Kidney epithelial cell (primary cell): Measurements from ENCODE around the gene KCNK15. TPM values are rescaled to one million over a fixed set of nuclear protein-coding genes. Genes with fewer than 3 reads are reported as not detected.

Experiments
- DNase-seq: peaks from one replicate; pipeline ENCODE4 v3.0.0-alpha.2; 2010; ENCODE audit warnings: low read depth
- H3K27me3 ChIP-seq: 2 replicates; pipeline ENCODE4 v1.6.0; 2011; ENCODE audit warnings: low read length; ENCODE audit not compliant: control insufficient read depth, insufficient read depth
- H3K36me3 ChIP-seq: 2 replicates; pipeline ENCODE4 v1.5.1; 2011; ENCODE audit warnings: low read length; ENCODE audit not compliant: control insufficient read depth, insufficient read depth
- H3K4me3 ChIP-seq: 2 replicates; pipeline ENCODE4 v1.5.1; 2011; ENCODE audit warnings: low read depth, mild to moderate bottlenecking, control low read depth, low read length
- total RNA-seq: library from RNA; depleted of rRNA; stranded (reverse); fragments of >200 nt; gene quantifications from 2 replicates; pipeline ENCODE4 v1.2.3, GENCODE V29; 2015
- TF ChIP-seq, protein P1 (sequence below): IDR thresholded peaks from 2 replicates; pipeline ENCODE4 v1.5.1; 2011; ENCODE audit warnings: mild to moderate bottlenecking, moderate library complexity, low read length, control low read depth, inconsistent platforms; ENCODE audit not compliant: insufficient read depth, poor library complexity, severe bottlenecking

The KCNK15 gene
- total RNA-seq, 1 donor from 2014 or later = 2.5 TPM

DNA sequence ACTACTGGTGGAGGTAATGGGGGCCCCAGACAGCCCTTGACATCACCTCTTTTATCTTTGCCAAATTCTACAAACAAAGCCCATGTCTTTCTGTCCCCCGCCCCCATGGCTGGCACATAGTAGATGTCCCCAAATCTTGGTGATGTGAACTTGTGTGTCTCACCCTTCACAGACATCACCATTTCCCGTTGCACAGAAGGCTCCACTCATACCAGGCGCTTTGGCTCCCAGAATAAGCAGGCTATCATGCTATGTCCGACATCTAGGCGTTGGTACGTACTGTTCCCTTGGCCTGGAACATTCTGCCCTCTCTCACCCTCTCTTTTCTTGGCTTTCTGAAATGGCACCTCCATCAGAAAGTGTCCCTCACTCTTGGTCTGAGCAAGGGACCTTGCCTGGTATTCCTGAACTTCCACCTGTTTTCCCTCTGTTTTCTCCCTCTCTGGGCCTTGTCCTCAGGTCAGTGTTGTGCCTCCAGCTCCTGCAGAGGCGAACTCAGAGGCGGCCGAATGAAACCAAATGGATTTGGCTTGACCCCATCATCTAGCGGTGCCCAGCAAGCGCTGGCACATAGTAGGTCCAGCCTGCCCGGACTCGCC lies 31.5 kb upstream of the KCNK15 start:
- no peak overlapping the region for H3K4me3 ChIP-seq
- no peaks in the 10 kb centered on the region for H3K27me3 ChIP-seq
- H3K36me3 ChIP-seq = no peaks in the 10 kb centered on the region
- TF ChIP-seq, protein P1, sequence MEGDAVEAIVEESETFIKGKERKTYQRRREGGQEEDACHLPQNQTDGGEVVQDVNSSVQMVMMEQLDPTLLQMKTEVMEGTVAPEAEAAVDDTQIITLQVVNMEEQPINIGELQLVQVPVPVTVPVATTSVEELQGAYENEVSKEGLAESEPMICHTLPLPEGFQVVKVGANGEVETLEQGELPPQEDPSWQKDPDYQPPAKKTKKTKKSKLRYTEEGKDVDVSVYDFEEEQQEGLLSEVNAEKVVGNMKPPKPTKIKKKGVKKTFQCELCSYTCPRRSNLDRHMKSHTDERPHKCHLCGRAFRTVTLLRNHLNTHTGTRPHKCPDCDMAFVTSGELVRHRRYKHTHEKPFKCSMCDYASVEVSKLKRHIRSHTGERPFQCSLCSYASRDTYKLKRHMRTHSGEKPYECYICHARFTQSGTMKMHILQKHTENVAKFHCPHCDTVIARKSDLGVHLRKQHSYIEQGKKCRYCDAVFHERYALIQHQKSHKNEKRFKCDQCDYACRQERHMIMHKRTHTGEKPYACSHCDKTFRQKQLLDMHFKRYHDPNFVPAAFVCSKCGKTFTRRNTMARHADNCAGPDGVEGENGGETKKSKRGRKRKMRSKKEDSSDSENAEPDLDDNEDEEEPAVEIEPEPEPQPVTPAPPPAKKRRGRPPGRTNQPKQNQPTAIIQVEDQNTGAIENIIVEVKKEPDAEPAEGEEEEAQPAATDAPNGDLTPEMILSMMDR = no peak
- no peak for DNase-seq

DNA sequence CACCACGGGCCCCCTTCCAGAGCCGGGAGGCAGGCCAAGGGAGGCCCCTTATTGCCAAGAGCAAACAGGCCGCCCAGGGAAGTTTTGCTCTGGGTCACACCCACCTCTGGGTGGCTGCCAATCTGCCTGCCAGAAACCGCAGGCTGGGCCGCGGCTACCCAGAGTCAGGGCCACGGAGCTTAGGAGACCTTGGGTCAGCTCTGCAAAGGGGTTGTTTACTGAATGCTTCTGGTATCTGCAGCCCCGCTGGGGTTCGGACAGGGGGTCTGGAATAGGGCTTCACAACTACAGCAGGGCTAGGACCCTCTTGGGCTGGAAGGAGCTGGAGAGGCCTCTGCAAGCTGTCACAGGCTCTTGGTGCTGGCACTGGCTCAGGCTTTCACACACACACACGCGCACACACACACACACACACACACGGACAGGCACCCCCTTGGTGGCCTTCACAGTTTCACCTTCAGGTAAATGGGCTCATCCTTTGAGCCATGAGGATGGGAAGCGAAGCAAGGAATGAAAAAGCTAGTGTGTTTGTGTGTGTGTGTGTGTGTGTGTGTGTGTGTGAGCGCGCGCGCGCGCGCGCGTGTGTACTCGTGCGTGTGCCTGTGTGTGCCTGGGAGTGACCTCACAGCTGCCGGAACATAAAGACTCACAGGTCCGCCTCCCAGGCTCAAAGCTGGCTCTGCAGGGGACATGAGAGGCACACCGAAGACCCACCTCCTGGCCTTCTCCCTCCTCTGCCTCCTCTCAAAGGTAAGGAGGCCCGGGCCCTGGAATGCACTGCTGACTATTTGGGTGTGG lies 30.8 kb upstream of the KCNK15 start, which contains the start of gene CCN5:
CCN5 (plus strand) TSS at position 669 of the 798 bp plus-strand sequence; CDS start at position 691, 22 bp downstream.
- Histone ChIP-seq H3K36me3 (no peaks in the 10 kb centered on the region), H3K27me3 (no peaks in the 10 kb centered on the region), H3K4me3 (no peak within 1 kb of the TSS)
- no peak for DNase-seq
- TF ChIP-seq, protein P1 = no peak

DNA sequence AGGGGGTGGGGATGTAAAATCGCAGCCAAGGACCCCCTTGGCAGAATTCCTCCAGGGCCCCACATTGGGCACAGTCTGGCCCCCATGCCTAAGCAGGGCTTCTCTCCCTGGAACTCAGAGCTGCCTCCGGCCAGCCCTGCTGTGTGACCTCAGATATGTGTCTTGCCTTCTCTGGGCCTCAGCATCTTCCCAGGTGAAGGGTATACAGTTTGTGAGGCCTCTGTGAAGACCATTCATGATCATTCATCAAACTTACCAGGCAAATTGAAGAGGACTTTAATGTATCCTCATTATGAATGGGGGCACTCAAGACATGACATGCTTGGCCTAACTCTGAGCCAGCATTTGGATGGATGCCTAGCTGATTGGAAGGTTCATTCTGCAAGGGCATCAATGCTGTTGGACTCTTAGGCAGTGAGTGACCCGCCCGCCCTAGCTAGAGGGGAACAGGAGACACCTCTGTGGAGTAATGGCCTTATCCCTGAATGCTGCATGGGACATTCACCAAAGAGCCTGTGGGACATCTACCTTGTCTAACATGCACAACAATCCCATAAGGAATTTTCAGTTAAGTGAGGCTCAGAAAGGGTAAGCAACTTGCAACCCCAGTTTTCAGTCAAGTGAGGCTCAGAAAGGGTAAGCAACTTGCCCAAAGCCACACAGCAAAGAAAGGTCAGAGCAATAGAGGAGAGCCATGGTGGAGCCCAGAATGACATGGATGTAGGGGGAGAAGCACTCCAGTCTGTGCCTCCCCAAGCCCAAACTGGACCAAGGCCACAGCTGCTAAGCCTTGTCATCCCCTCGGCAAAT lies 30.0 kb upstream of the KCNK15 start:
- TF ChIP-seq, protein P1 = no peak
- Histone ChIP-seq H3K36me3 (no peaks in the 10 kb centered on the region), H3K4me3 (no peak overlapping the region), H3K27me3 (no peaks in the 10 kb centered on the region)
- DNase-seq = no peak

DNA sequence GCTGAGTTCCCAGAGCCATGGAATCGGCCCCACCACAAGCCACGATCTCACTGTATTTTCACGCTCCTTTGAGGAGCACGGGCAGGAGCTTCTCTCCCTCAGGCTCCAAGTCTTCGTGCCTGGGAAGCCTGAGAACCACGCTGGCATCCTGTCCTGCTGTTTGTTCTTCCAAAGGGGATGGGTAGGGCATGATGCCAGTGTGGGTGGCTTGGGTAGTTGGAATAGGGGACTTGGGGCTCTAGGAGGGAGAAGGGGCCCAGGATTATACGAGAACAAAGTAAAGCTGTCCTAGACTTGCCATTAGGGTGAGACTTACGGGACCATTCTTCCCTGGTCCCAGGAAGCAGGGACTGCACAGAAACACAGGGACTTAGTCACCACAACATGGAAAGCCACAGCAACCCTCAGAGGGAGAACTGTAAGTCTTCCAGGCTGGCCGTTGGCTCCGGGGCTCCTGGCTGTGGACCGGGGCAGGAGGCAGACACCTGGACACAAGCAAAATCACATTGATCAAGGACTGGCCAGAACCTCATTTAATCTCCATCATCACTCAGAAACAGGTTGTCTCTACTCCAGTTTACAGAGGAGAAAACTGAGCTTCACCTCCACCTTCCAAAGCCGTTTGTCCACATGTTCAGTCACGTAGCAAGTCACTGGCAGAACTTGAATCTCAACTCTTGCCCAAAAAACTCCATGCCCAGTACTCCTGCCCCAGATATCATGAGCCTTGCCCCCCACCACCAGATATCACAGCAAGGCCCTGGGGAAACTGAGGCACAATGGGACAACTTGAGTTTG lies 29.2 kb upstream of the KCNK15 start:
- Histone ChIP-seq H3K4me3 (no peak overlapping the region), H3K36me3 (no peaks in the 10 kb centered on the region), H3K27me3 (no peaks in the 10 kb centered on the region)
- TF ChIP-seq, protein P1 = no peak
- no peak for DNase-seq

DNA sequence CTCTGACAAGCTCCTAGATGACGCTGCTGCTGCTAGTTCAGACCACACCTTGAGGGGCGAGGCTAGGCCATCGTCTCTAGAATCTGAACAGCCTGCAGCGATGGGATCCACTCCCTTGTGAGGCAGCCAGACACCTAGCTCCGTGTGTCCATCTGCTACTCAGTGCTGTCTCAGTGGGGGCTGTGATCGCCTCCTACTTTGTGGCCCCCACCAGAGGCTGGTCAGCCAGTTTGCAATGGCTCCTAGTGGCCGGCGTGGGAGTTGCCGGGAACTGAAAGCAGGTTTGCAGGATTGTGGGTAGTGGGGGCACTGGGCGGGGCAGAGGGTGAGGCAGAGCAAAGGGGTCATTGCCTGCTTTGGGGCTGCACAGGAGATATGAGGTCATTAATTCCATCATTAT lies 27.7 kb upstream of the KCNK15 start:
- no peaks in the 10 kb centered on the region for H3K36me3 ChIP-seq
- H3K4me3 ChIP-seq = no peak overlapping the region
- no peaks in the 10 kb centered on the region for H3K27me3 ChIP-seq
- DNase-seq = no peak
- TF ChIP-seq, protein P1 = peak; percentile 43
